Myocyte (in vitro differentiated cells): ENCODE results near the gene LIN28A. TPM values are rescaled to one million over a fixed set of nuclear protein-coding genes. Genes with fewer than 3 reads are reported as not detected.
"Not testable (repeated sequence)": the region's sequence is repeated elsewhere in the genome, so short reads cannot be mapped to it uniquely, and the experiment has no call there.

Source experiments
- DNase-seq: peaks from one replicate; pipeline ENCODE4 v3.0.0-alpha.2; 2012; ENCODE audit warnings: low read depth
- polyA plus RNA-seq: library from polyadenylated mRNA; unstranded; fragments of >200 nt; gene quantifications from one replicate; pipeline ENCODE4 v1.2.1, GENCODE V29; 2012; ENCODE audit warnings: missing spikeins
- total RNA-seq: library from RNA; depleted of rRNA; stranded (reverse); fragments of >200 nt; gene quantifications from 2 replicates; pipeline ENCODE4 v1.2.3, GENCODE V29; 2014

LIN28A gene
- total RNA-seq, result not detected in 2 replicates
- not detected for polyA plus RNA-seq

GRCh38 chr1:26410706-26411623 is at the start of gene LIN28A:
LIN28A (plus strand) TSS chr1:26410817; CDS start chr1:26410892, 75 bp downstream.
- DNase-seq, result no peak

- DNase-seq, result no peak
Measured at GRCh38 chr1:26361605-26362122, 49.0 kb upstream of the LIN28A start.

- no peak for DNase-seq
Measured at GRCh38 chr1:26362331-26362730, 48.3 kb upstream of the LIN28A start.

- peak; percentile 75 for DNase-seq
Measured at GRCh38 chr1:26363549-26364448, 46.8 kb upstream of the LIN28A start.

- DNase-seq, result no peak
Measured at GRCh38 chr1:26364956-26365355, 45.7 kb upstream of the LIN28A start.

- no peak for DNase-seq
Measured at GRCh38 chr1:26367441-26367840, 43.2 kb upstream of the LIN28A start.

GRCh38 chr1:26368006-26368405 is 42.6 kb upstream of the LIN28A start:
- DNase-seq, result no peak

GRCh38 chr1:26368486-26368885 is 42.1 kb upstream of the LIN28A start:
- DNase-seq, result no peak

- DNase-seq, result no peak
Measured at GRCh38 chr1:26370591-26371382, 39.8 kb upstream of the LIN28A start.

GRCh38 chr1:26372039-26372438 is 38.6 kb upstream of the LIN28A start:
- DNase-seq, result no peak

GRCh38 chr1:26372611-26373010 is 38.0 kb upstream of the LIN28A start, which contains the start of gene ZNF683:
ZNF683 (minus strand) TSS chr1:26372750; CDS start chr1:26368571, 4,179 bp downstream.
- DNase-seq, result not testable (repeated sequence)

GRCh38 chr1:26373281-26373680 is 37.3 kb upstream of the LIN28A start:
- no peak for DNase-seq

GRCh38 chr1:26373789-26374188 is 36.8 kb upstream of the LIN28A start:
- peak; percentile 68 for DNase-seq

GRCh38 chr1:26374361-26374760 is 36.3 kb upstream of the LIN28A start:
- DNase-seq, result not testable (repeated sequence)

GRCh38 chr1:26375081-26375480 is 35.5 kb upstream of the LIN28A start:
- DNase-seq, result no peak

GRCh38 chr1:26376050-26376449 is 34.6 kb upstream of the LIN28A start:
- no peak for DNase-seq

- peak; percentile 92 for DNase-seq
Measured at GRCh38 chr1:26378088-26378878, 32.3 kb upstream of the LIN28A start.

- no peak for DNase-seq
Measured at GRCh38 chr1:26378879-26379251, 31.8 kb upstream of the LIN28A start.

GRCh38 chr1:26384076-26384475 is 26.5 kb upstream of the LIN28A start:
- DNase-seq, result no peak

- DNase-seq, result not testable (repeated sequence)
Measured at GRCh38 chr1:26385063-26385462, 25.6 kb upstream of the LIN28A start.
